Measurements from ENCODE around the gene TMPRSS9.

The TMPRSS9 gene

DNA sequence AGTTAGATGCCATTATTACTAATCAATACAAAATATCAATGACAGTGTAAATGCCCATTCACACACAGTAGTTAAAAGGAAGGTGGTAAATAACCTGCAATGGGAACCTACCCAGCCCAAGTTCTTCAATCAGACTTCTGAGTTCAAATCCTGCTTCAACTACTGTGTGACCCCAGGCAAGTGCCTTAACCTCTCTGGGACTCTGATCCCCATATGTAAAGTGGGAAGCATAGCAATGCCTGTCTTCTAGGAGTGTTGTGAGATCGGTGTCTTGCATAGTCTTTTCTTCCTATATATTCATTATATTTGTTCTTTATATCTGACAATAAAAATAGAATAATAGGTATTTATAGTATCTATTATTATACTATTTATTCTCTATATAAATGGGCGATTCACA lies 60.4 kb downstream of the TMPRSS9 start:
- no peak for DNase-seq (ENCODE audit: low spot score)

DNA sequence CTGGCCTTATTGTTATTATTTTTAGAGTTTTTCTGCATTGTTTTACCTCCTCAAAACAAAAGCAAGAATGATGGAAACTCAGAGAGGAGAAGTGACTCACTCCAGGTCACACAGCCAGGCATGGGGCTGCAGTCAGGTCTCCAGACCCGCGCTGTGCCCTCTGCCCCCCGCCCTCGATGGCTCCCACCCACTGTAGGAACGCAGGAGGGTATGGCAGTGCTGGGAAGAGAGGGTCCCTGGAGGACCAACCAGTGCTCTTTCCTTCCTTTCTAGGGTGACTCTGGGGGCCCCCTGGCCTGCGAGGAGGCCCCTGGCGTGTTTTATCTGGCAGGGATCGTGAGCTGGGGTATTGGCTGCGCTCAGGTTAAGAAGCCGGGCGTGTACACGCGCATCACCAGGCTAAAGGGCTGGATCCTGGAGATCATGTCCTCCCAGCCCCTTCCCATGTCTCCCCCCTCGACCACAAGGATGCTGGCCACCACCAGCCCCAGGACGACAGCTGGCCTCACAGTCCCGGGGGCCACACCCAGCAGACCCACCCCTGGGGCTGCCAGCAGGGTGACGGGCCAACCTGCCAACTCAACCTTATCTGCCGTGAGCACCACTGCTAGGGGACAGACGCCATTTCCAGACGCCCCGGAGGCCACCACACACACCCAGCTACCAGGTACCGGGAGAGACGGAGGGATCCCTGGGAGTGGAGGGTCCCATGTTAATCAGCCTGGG lies 61.7 kb downstream of the TMPRSS9 start:
- DNase-seq (ENCODE audit: low spot score), result no peak

DNA sequence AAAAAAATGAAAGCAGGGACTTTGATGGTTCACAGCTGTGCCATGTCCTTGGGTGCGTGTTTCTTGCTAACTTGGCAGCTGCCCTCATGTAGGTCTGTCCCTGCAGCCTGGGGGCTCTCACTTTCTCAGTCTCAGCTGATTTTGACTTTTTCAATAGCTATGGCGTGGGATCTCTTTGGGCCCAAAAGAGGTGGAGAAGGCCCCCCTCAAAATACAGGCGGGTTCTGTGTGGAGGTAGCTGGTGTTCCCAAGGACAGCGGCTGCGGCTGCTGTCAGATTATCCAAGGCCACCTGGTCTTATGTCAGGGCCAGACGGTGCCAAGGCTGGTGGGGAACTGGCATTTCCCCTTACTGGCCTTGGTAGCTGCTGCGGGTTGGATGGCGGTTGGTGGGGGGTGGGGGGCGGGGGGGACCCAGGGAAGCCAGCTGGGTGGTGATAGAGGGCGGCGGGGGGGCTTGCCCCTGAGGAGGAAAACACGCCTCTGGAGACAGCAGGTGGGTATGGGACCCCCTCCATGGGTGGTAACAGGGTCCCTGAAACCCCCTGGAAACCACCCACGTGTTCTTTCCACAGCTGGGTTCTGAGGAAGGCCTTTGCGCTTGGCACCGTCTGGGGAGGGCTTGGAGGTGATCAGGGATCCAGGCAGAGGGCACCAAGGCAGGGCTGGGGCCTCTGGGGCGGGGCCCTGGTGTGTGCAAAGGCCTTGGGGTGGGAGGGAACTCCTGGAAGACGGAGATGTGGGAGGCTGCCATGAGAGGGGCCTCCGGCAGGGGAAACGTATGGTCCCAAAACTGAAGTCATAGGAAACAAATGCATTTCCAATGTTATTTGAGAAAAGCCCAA lies 63.2 kb downstream of the TMPRSS9 start:
- no peak for DNase-seq (ENCODE audit: low spot score)

DNA sequence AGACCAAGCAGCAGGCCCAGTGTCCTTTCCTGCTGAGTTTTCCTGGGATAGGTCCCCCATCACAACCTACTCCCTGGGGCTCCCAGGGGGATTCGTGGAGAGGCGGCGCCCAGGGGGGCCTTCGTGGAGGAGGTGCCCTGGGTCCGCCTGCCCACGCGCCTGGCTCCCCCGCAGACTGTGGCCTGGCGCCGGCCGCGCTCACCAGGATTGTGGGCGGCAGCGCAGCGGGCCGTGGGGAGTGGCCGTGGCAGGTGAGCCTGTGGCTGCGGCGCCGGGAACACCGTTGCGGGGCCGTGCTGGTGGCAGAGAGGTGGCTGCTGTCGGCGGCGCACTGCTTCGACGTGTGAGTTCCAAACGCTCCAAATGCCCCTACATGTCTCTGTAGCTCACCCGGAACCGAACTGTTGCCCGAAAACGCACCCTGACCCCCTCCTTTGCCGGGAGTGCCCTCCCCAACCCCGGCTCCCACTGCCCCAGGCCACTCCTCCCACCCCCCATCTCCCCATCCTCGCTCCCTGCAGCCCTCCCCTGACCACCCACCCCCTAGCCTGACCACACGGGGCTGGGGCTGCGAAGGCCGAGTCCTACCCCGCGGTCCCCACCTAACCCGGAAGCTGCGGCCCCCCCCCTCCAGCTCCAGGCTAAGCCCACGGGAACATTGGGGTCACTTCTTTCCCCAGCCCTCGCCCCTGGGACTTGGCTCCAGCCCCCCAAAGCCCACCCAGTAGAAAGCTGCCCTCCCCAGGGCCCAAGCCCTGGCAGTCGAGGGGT lies 64.0 kb downstream of the TMPRSS9 start:
- no peak for DNase-seq (ENCODE audit: low spot score)

DNA sequence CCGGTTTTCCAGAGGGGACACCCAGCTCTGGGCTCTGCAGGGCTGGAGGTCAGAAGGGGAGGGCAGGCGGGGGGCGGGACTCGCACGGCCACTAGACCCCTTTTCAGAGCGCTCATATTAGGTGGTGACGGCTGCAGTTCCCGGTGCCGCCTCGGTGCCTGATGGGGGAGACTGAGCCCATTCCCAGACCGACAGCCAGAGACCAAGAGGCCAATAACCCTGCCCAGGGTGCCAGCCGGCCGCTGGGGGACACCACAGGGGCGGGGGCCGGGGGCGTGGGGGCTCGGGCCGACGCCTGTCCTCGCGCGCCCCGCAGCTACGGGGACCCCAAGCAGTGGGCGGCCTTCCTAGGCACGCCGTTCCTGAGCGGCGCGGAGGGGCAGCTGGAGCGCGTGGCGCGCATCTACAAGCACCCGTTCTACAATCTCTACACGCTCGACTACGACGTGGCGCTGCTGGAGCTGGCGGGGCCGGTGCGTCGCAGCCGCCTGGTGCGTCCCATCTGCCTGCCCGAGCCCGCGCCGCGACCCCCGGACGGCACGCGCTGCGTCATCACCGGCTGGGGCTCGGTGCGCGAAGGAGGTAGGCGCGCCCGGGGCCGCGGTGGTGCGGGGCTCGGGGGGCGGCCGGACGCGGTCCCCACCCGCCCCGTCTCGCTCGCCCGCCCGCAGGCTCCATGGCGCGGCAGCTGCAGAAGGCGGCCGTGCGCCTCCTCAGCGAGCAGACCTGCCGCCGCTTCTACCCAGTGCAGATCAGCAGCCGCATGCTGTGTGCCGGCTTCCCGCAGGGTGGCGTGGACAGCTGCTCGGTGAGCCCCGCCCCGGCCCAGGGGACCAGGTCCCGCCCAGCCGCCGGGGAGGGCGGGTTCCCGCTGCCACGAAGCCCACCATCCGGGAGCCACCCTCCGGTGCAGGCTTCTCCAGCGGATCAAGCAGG lies 64.9 kb downstream of the TMPRSS9 start:
- no peak for DNase-seq (ENCODE audit: low spot score)

DNA sequence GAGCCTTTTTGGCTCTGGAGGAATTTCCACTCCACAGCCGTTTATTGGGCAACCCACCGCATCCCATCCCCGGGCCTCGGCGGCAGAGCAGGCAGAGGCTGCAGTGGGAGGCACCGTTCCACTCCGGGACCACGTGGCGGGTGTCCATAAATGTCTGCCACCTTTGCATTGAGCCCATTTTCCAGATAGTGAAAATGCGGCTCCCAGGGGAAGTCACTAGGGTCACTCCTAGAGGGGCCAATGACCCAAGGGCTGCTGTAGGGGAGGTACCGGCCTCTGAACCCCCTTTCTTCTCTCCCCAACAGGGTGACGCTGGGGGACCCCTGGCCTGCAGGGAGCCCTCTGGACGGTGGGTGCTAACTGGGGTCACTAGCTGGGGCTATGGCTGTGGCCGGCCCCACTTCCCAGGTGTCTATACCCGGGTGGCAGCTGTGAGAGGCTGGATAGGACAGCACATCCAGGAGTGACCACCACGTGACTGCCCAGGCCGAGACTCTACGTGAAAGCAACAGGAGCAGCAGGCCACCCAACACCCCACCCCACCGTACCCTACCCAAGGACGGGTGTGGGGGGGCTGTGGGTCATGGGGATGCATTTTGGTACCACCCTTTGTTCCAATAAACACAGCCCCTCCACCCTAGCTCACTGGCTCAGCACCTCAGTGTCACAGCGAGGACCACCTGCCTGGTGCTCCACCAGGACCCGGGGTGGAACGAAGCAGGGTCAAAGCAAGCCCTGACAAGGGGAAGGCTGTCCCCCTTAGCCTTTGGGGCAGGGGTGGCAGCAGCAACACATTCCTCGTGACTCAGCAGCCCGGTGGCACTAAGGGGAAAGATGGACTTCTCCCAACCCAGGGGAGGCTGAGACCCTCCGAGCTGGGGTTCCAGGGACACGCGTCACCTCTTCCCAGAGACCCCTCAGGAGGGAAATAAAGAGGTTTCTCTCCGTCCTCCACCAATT lies 65.8 kb downstream of the TMPRSS9 start:
- DNase-seq (ENCODE audit: low spot score), result no peak

DNA sequence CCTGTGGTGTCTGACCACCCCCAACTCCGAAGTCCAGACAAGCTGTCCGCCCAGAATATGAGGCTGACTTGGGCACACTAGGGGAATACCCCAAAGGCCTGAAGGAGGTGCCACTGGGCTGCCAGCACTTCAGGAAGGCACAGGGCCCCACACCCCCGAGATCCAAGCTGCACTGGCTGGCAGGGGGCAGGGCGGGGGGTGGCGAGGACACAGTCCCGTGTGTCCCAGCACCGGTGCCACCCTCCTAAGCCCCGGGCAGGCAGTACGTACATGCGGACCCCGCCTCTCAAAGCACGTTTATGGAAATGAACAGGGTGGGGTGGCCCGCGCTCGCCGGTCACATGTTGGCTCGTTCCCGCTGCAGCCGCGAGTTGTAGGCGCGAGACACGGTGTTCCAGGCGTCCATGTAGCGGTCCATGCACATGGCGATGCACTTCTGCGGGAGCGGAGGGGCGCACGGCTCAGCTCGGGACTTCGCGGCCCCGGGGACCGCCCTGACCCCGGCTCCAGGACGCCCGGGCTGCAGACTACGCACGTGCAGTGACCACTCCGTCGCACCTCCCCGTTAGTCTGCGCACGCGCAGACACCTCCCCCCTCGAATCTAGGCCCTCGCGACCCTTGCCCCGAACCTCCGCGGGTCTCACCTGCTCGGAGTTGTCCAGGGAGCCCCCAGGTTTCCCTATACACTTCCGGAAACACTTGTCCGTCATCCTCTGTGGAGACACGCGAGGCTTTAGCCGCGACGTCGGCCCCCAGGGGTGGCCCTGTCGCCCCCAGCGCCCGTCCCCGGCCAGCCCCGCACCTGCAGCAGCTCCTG lies 66.8 kb downstream of the TMPRSS9 start:
- DNase-seq (ENCODE audit: low spot score), result peak; percentile 65

DNA sequence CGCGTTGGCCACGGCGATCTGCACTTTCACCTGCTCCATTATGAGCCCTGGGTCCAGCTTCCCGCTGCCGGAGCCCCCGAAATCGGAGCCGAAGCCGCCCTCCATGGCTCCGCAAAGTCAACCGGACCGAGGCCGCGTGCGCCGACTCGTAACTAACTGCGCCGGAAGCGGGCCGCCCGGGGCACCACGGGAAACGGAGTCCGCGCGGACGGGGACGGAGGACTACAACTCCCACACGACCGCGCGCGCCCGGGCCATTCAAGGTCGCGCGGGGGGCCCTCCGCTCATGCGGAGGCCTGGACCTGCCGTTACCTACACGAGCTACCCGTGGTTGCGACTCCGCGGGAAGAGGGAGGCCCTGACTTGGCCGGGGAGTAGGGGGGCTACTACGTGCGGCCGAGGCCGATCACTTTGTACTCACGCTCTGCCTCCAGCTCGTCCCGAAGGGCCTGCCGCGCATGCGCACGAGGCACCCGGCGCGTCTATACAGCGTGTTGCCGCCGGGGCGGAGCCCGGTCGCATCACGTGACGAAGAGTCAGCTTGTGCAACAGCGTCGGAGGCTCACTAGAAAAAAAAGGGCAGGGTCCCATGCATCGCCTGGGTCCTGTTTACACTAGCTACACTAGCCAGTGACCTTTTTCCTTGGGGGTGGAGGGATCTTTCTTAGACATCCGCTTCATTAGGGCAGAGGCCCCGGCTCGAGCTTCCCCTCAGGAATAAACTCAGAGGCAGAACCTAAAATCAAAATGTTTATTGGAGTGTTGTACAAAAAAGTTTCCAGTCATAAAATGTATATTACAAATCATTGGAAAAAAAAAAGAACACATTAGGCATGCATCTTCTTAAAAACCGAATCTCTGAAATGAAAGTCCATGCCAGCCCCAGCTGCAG lies 67.6 kb downstream of the TMPRSS9 start, which contains the start of gene TIMM13:
Gene TIMM13, minus strand, starts transcription at position 158 of the 892 bp plus-strand sequence. Its CDS starts 53 bp downstream, at position 105.
- peak; percentile 97 for DNase-seq (ENCODE audit: low spot score)

DNA sequence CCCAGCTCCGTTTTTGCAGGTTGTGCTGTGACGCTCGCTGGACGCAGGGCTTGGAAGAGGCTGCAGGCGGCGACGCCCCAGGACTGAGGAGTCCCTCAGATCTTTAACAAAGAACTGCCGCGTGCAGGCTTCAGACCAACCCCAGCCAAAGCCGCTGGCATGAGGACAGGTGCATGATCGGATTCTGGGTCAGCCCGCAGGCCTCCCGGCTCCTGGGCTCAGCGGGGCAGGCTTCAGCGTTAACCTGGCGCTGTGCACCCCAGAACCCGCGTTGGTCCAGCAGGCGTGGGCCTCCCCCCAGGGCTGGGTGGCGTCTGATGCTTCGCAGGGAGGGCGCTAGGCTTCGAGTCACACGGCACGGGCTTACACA lies 68.2 kb downstream of the TMPRSS9 start:
- peak; percentile 29 for DNase-seq (ENCODE audit: low spot score)

DNA sequence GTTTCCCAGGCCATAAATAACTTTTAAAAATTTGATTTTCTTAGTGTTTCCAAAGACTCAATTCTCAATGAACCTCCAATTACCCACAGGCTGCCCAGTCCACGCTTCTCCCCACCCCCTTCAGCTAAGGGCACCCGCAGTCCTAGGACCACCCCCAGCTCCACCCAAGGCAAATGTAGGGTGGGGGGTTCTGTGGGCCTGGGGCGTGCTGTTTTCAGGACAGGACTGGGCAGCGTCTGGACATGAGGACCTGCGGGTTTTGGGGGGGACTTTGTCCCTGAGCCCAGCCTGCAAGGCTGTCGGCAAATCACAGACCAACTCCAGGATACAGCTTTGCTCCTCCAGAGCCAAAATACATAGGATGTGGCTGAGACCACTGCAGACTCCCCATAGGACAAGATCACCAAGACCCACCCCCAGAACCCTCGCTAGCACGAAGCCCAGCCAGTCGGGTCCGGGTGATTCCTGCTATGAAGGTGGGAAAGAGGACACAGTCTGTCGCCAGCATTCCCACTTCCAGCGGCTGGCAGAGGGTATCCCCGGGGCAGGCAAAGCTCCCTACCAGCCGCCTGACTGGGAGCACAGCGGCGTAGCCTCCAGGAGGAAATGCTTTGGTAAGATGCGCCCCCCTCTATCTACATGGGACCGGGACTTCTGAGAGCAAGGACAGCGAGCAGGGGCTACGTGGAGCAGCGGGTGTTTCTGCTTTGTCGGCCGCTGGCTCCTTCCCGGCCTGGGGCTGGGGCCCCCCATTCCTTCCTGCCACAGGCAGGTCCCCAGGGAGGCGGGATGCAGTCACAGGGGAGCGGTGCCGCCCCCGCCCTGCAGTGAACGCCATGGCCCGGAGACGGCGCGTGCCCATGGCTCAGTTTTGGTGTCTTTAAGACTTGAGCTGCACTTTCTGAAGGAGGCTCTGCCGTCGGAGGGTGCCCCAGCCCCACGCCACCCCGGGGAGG lies 69.0 kb downstream of the TMPRSS9 start:
- DNase-seq (ENCODE audit: low spot score), result no peak

DNA sequence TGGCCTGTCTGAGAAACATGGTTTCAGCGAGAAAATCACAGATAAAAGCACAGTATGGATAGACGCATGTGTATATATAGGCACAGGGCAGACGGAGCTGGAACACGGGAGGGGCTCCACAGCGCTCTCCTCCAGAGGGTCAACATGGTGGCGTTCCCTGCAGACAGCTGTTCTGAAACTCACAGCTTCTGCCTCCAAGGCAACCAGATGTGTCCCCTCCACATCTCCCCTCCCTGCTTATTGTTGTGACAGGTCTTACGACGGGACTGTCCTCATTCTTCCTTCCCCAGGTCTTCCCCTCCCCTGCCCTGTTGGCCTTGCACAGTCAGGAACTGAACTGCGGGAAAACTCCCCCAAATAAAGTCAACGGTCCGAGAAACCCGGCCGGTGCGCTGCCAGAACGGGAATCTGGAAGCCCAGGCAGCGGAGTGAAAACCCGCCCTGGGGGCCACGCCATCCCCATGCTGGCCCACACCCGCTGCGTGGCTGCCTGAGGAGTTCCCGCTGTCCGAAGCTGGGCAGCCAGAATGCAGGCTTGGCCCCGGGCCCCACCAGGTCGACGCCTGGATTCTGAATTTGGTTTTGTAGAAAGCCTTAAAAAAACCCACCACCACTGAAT lies 70.0 kb downstream of the TMPRSS9 start:
- DNase-seq (ENCODE audit: low spot score), result no peak

DNA sequence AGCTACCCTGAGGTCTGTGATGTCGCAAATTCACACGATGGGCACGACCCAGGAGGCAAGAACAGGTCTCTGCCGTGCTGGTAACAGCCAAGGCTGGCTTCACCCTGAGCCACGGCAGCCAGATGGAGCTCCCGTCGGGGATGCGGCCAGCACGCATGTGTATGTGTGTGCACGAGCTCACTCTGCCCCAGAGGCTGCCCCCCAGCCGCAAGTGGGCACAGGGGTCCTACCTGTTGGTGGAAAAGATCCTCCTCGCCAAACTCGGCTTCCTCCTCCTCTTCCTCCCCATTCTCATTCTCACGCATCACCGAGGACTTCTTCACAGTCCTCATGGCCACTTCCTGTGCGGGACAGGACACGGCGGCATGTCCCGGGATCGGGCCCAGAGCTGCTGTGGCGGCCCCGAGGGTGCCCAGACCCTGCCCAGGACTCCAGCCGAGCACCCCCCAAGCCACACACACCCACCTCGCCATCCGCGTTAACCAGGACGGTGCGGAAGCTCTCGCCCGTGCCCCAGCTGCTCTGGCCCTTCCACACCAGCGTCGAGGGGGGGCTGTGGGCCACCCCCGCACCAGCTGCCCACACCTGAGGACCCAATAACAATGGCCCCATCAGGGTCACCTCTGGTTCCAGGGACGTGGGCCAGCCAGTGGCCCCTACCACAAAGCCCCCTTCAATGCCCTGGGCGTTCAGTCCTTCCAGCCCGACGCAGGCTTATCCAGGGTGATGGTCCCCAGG lies 71.4 kb downstream of the TMPRSS9 start:
- no peak for DNase-seq (ENCODE audit: low spot score)

DNA sequence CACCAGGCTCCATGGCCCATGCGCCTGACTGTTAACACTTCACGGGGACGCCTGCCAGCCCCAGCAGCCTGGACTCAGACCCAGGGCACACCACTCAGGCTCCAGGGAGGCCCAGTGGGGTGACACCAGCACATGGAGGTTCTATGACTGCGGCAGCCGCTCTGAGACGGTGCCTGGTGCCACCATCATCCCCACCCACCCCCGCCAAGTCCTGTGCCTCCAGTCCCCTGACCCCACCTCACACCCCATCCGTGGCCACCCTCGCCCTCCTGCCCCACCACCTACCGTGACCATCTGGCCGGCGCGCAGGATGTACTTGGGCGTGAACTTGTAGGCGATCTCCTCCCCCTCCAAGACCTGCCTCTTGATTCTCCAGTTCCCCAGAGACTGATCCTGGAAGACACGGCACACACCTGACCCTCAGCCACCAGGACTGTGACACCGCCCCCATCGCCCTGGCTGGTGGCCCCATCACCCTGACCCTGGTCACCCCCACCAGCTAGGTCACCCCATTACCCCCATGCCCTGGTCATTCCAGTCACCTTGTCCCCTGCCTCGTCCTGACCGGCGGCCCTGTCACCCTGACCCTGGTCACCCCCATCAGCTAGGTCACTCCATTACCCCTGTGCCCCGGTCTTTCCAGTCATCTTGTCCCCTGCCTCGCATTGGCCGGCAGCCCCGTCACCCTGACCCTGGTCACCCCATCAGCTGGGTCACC lies 72.2 kb downstream of the TMPRSS9 start:
- DNase-seq (ENCODE audit: low spot score), result no peak

DNA sequence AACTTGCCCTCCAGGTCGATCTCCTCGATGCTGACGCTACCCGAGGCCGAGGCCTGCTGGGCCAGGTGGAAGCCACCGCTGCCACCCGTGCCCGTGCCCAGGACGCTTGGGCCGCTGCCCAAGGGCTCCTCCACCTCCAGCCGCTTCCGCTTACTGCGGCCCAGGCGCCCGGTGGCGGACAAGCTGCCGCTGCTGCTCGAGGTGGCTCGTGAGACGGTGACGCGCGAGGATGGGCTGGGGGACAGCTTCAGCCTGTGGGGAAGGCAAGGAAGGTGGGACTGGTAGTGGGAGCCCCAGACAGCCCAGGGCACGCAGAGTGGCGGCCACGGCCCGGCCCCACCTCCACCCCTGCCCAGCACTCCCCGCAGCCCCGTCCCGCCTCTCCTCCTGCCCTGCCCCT lies 73.8 kb downstream of the TMPRSS9 start:
- DNase-seq (ENCODE audit: low spot score), result no peak

DNA sequence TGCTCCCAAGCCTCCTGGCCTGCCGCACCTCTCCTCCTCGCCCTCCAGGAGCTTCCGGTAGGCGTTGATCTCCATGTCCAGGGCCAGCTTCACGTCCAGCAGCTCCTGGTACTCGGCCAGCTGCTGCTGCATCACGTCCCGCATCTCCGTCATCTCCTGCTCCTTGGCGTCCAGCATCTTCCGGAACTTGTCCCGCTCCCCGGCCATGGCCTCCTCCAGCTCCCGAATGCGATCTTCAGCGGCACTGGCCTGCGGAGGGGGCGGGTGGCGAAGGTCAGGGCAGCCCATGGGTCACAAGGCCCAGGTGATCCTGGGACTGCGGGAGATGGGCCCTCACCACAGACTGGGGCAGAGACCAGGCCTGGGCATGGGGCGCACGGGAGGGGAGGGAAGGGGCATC lies 74.2 kb downstream of the TMPRSS9 start:
- no peak for DNase-seq (ENCODE audit: low spot score)

Measured in SK-N-DZ (cell line).